Gastrocnemius medialis (tissue), 4 donors: Measurements from ENCODE around the gene ATP6V0E1. TPM values are rescaled to one million over a fixed set of nuclear protein-coding genes. Genes with fewer than 3 reads are reported as not detected.
A peak's percentile ranks its signal among the peaks of the same experiment; 100 is the strongest.
"Not testable (repeated sequence)": the region's sequence is repeated elsewhere in the genome, so short reads cannot be mapped to it uniquely, and the experiment has no call there.

Experiments
- ATAC-seq, 2 donors: fragments of 150-250 bp; one replicate each; pipeline ENCODE4 v1.9.1; 2016
- DNase-seq, 2 donors: peaks; one replicate each; pipeline ENCODE4 v3.0.0-alpha.2; 2019
- H3K27ac ChIP-seq, 4 donors: fragments of 200-600 bp; sonication (generic); 1 replicate in 1 of 4; 2 replicates in 3 of 4; pipeline ENCODE4 v1.5.1; 2016 to 2018; ENCODE audit warnings: mild to moderate bottlenecking in 2 of 4, moderate library complexity in 1 of 4
- H3K27me3 ChIP-seq, 3 donors: fragments of 200-600 bp; sonication (generic) in 2 of 3; 1 replicate in 1 of 3; 2 replicates in 2 of 3; pipeline versions ENCODE4 v1.5.1 to v1.6.0; 2016 to 2019; ENCODE audit warnings: mild to moderate bottlenecking in 1 of 3, moderate library complexity in 1 of 3
- H3K36me3 ChIP-seq, 2 donors: fragments of 200-600 bp; sonication (generic) in 1 of 2; one replicate each; pipeline ENCODE4 v1.5.1; 2017 to 2018
- H3K4me1 ChIP-seq, 2 donors: fragments of 200-600 bp; sonication (generic) in 1 of 2; one replicate each; pipeline ENCODE4 v1.5.1; 2016 to 2017; ENCODE audit warnings: mild to moderate bottlenecking in 2 of 2
- H3K4me3 ChIP-seq, 4 donors: fragments of 200-600 bp; sonication (generic) in 3 of 4; 1 replicate in 1 of 4; 2 replicates in 3 of 4; pipeline ENCODE4 v1.5.1; 2016 to 2019; ENCODE audit warnings: mild to moderate bottlenecking in 2 of 4
- H3K9me3 ChIP-seq, 3 donors: fragments of 200-600 bp; sonication (generic) in 2 of 3; 1 replicate in 1 of 3; 2 replicates in 2 of 3; pipeline ENCODE4 v1.5.1; 2016 to 2019
- CTCF ChIP-seq, 5 experiments: fragments of 450-650 bp in 3 of 5; fragments of 200-600 bp in 2 of 5; sonication (generic) in 2 of 5; IDR thresholded peaks in 4 of 5; conservative IDR thresholded peaks in 1 of 5; 1 replicate in 4 of 5; 2 replicates in 1 of 5; pipeline ENCODE4 v1.5.1; 2016 to 2019; ENCODE audit warnings: antibody characterized with exemption in 5 of 5, mild to moderate bottlenecking in 3 of 5, moderate library complexity in 3 of 5
- POLR2A ChIP-seq, 2 donors: fragments of 450-650 bp; IDR thresholded peaks; one replicate each; pipeline ENCODE4 v1.6.1; 2017; ENCODE audit warnings: antibody characterized with exemption in 2 of 2, mild to moderate bottlenecking in 2 of 2, moderate library complexity in 2 of 2
- in situ Hi-C, 4 donors: fragments of 200-750 bp; cut with MboI; loops; one replicate each; pipeline versions ENCODE4 v1.15.0 to v1.8.0; 2017; ENCODE audit warnings: low sequenced_read_pairs in 4 of 4
- intact Hi-C: fragments of 100-400 bp; cut with DNase I; formaldehyde crosslinking; loops from one replicate; pipeline ENCODE4 v1.15.1; 2023; ENCODE audit warnings: low total_unique reads
- total RNA-seq, 4 donors: library from RNA; depleted of rRNA; stranded (reverse); fragments of >200 nt; gene quantifications; one replicate each; pipeline versions ENCODE4 v1.1.0 to v1.2.3, GENCODE V29; 2016

Gene ATP6V0E1
- total RNA-seq, 4 donors from 2014 or later: 101 to 183 (median 164) TPM

DNA sequence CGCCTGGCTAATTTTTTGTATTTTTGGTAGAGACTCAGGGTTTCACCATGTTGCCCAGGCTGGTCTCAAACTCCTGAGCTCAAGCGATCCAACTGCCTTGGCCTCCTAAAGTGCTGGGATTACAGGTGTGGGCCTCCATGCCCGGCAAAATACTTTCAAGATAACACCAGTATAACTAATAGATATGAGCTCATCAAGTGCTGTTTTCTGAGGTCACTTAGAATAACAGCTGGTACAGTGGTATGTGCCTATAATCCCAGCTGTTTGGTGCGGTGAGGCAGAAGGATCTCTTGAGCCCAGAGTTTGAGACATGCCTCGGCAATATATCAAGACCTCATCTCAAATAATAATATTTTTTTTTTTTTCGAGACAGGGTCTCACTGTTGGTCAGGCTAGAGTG is 42.1 kb downstream of the ATP6V0E1 start:
- intact Hi-C loops: no loop called here
- in situ Hi-C loops: no loop called here

DNA sequence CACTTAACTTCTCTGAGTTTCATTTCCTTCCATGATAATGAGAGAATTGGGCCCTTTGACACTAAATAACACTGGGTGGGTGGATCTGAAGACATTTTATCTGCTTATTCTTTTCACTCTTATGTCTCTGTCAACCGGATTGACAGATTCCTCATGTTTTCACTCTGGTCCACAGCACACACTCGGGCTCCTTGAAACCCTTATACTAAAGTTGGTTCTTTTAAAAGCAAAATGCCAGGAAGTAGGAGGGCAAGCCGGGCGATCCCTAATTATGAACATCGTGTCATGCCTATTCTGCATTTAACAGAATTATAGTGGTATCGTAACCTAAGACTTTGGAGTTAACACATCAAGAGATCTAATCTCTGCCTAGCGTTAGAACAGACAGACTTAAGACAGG is 44.3 kb downstream of the ATP6V0E1 start:
- ATAC-seq (no peak), DNase-seq (no peak)
- intact Hi-C loops (no loop called here), in situ Hi-C loops (no loop called here)
- H3K4me1 ChIP-seq: peaks cover 19 to 25% of the 10 kb centered on the region in 2 donors
- no peaks in the 10 kb centered on the region for H3K36me3 ChIP-seq
- TF ChIP-seq CTCF (IDR thresholded peaks at IDR 0.05 in 4 of 5, conservative IDR thresholded peaks at IDR 0.05 in 1 of 5) (no peak), POLR2A (IDR thresholded peaks at IDR 0.05) (no peak)
- H3K4me3 ChIP-seq: no peak overlapping the region
- no peaks in the 10 kb centered on the region for H3K9me3 ChIP-seq
- H3K27me3 ChIP-seq: no peaks in the 10 kb centered on the region
- H3K27ac ChIP-seq: peak overlapping the region in 1 of 4 donors; percentile 21

More for the DNA sequence above, 42.1 kb downstream of the ATP6V0E1 start:
- peaks cover 0 to 10% of the 10 kb centered on the region in 2 donors for H3K36me3 ChIP-seq
- H3K4me1 ChIP-seq: peaks cover 25 to 29% of the 10 kb centered on the region in 2 donors
- H3K4me3 ChIP-seq: no peak overlapping the region
- no peak for TF ChIP-seq POLR2A (IDR thresholded peaks at IDR 0.05)
- no peaks in the 10 kb centered on the region for H3K27me3 ChIP-seq
- no peak overlapping the region for H3K27ac ChIP-seq
- ATAC-seq (no peak), DNase-seq (no peak)
- no peaks in the 10 kb centered on the region for H3K9me3 ChIP-seq

GRCh38 chr5:173028811-173029327 is 45.3 kb downstream of the ATP6V0E1 start:
- Histone ChIP-seq H3K27me3 (no peaks in the 10 kb centered on the region), H3K4me3 (no peak overlapping the region), H3K27ac (peak overlapping the region; percentile 35 to 60 (median 54)), H3K9me3 (no peaks in the 10 kb centered on the region), H3K36me3 (no peaks in the 10 kb centered on the region), H3K4me1 (peaks cover 19 to 25% of the 10 kb centered on the region in 2 donors)
- intact Hi-C loops: no loop called here
- no peak for DNase-seq
- in situ Hi-C loops: no loop called here
- ATAC-seq: no peak
- TF ChIP-seq POLR2A (IDR thresholded peaks at IDR 0.05) (no peak), CTCF (IDR thresholded peaks at IDR 0.05 in 4 of 5, conservative IDR thresholded peaks at IDR 0.05 in 1 of 5) (no peak)

GRCh38 chr5:173029499-173029921 is 45.9 kb downstream of the ATP6V0E1 start:
- peak overlapping the region; percentile 35 to 60 (median 54) for H3K27ac ChIP-seq
- no peak for TF ChIP-seq POLR2A (IDR thresholded peaks at IDR 0.05)
- TF ChIP-seq CTCF (IDR thresholded peaks at IDR 0.05 in 4 of 5, conservative IDR thresholded peaks at IDR 0.05 in 1 of 5): no peak
- no peak overlapping the region for H3K4me3 ChIP-seq
- intact Hi-C loops: no loop called here
- peaks cover 0 to 6% of the 10 kb centered on the region in 2 donors for H3K36me3 ChIP-seq
- ATAC-seq (no peak), DNase-seq (no peak)
- H3K27me3 ChIP-seq: no peaks in the 10 kb centered on the region
- no peaks in the 10 kb centered on the region for H3K9me3 ChIP-seq
- H3K4me1 ChIP-seq: peaks cover 19 to 25% of the 10 kb centered on the region in 2 donors
- in situ Hi-C loops: no loop called here

DNA sequence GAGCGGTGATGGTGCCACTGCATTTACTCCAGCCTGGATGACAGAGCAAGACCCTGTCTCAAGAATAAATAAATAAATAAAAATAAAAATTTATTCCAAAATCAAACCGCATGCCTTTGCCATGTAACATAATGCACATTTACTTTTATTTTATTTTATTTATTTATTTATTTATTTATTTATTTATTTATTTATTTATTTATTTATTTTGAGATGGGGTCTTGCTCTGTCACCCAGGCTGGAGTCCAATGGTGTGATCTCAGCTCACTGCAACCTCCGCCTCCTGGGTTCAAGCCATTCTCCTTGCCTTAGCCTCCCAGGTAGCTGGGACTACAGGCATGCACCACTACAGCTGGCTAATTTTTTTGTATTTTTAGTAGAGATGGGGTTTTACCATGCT is 48.5 kb downstream of the ATP6V0E1 start:
- ATAC-seq, H3K9me3 ChIP-seq, H3K27me3 ChIP-seq, H3K27ac ChIP-seq, in situ Hi-C loops, H3K4me3 ChIP-seq, intact Hi-C loops, DNase-seq: not testable (repeated sequence)
- Histone ChIP-seq H3K4me1 (peaks cover 19 to 25% of the 10 kb centered on the region in 2 donors), H3K36me3 (peaks cover 0 to 18% of the 10 kb centered on the region in 2 donors)

- H3K36me3 ChIP-seq: peaks cover 0 to 18% of the 10 kb centered on the region in 2 donors
- intact Hi-C loops: no loop called here
- no peak for DNase-seq
- no peak overlapping the region for H3K4me3 ChIP-seq
- peaks cover 18 to 22% of the 10 kb centered on the region in 2 donors for H3K4me1 ChIP-seq
- in situ Hi-C loops: no loop called here
- H3K27me3 ChIP-seq: no peaks in the 10 kb centered on the region
- H3K9me3 ChIP-seq: no peaks in the 10 kb centered on the region
- ATAC-seq: no peak
- H3K27ac ChIP-seq: no peak overlapping the region
- TF ChIP-seq CTCF (IDR thresholded peaks at IDR 0.05 in 4 of 5, conservative IDR thresholded peaks at IDR 0.05 in 1 of 5): no peak
- no peak for TF ChIP-seq POLR2A (IDR thresholded peaks at IDR 0.05)
Observed at GRCh38 chr5:173032730-173033129, 49.2 kb downstream of the ATP6V0E1 start.
